ENCODE measurements around the gene TM7SF2.

Gene TM7SF2

DNA sequence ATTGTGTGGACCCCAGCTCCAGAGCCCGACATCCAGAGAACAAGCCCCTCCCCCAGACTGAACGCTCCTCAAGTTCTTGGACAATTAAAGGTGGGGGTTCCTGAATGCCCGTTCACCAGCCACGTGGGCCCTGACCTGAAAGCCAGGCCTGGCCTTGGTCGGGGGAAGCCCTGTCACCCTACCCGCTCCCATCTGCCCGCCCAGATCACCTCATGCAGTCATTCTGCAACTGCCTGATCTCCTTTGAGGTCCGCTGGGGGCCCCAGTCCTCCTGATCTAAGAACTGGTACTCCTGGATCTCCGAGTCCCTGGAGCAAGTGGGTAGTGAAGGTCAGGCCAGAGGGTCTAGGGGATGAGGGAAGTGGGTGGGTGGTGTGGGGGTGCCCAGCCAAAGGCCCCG, 44.2 kb upstream of the TM7SF2 start:
- TF ChIP-seq CTCF (conservative IDR thresholded peaks at IDR 0.05; ENCODE audit: low read depth): no peak
- H3K27ac ChIP-seq: no peak overlapping the region
- no peak for DNase-seq (ENCODE audit: low spot score)
- ChIA-PET CTCF (no interaction called here), POLR2A (ENCODE audit: low non-redundant PET) (no interaction called here)

- ChIA-PET POLR2A (ENCODE audit: low non-redundant PET) (no interaction called here), CTCF (interaction anchor here (0.7 to 1.4 kb wide), 2 partner anchors 59 to 181 kb away, joined by 3 read pairs; no protein-coding TSS in a partner anchor)
- no peak overlapping the region for H3K27ac ChIP-seq
- DNase-seq (ENCODE audit: low spot score): no peak
- TF ChIP-seq CTCF (conservative IDR thresholded peaks at IDR 0.05; ENCODE audit: low read depth): no peak
These were observed 42.5 kb upstream of the TM7SF2 start for GRCh38 chr11:65069217-65069616.

DNA sequence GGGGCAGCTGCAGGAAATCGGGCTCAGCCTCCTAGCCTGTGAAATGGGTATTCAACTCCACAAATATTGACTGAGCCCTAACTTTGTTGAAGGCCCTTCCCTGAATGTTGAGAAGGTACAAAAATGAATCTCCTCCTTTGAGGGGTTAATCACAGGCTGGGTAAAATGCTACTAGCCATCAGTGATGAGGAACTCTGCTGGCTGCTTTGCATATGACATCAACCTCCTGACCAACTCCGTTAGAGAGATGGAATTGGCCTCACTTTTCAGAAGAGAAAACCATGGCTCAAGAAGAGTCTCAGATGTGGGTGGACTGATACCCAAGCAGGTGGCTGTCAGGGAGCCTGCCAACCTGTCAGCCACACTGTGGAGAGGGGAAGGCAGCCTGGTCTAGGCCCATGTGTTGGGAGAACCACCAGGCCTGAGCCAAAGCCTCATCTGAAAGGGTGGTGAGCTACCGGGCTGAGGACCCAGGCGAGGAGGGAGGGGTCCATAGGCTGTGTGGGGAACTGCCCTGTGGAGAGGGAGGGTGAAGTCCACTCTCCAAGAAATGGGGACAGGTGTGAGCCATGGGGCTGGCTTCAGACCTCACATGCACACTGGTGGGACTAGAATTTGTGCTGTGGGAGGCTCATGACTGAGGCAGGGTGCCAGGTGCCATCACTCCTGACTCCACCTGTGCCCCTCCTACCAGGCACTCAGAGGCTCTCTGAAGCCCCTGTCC, 39.6 kb upstream of the TM7SF2 start:
- TF ChIP-seq CTCF (conservative IDR thresholded peaks at IDR 0.05; ENCODE audit: low read depth): no peak
- H3K27ac ChIP-seq: no peak overlapping the region
- ChIA-PET POLR2A (ENCODE audit: low non-redundant PET) (no interaction called here), CTCF (interaction anchor here (1.0 kb wide), 1 partner anchor 58 kb away, joined by 3 read pairs; the partner anchor contains the start of gene ARL2)
- no peak for DNase-seq (ENCODE audit: low spot score)

- no peak for DNase-seq (ENCODE audit: low spot score)
- POLR2A ChIA-PET (ENCODE audit: low non-redundant PET): no interaction called here
- no peak for TF ChIP-seq CTCF (conservative IDR thresholded peaks at IDR 0.05; ENCODE audit: low read depth)
- CTCF ChIA-PET: no interaction called here
- H3K27ac ChIP-seq: no peak overlapping the region
These were observed 39.1 kb upstream of the TM7SF2 start for GRCh38 chr11:65072631-65072966.

DNA sequence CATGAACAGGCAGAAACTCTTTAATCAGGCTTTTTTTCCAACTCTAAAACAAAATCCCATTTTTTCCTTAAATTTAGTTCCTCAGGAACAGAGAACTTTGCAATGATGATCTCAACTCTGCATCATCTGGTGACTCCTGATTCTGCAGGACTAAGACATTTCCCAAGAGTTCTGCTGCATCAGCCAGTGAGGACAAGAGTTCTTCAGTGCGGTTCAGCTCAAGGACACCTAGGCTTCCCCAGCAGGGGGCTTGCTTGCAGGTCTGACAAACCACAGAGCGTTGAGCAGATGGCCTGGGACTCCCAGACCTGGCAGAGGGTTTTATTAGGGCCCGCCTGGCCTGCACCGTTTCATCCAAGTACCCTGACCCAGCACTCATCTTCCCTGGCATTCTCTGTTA, 34.2 kb upstream of the TM7SF2 start:
- DNase-seq (ENCODE audit: low spot score): no peak
- no peak for TF ChIP-seq CTCF (conservative IDR thresholded peaks at IDR 0.05; ENCODE audit: low read depth)
- ChIA-PET POLR2A (ENCODE audit: low non-redundant PET) (no interaction called here), CTCF (interaction anchor here (1.0 kb wide), 1 partner anchor 36 kb away, joined by 4 read pairs; the partner anchor contains the start of gene SAC3D1)
- H3K27ac ChIP-seq: peak overlapping the region; percentile 47

DNA sequence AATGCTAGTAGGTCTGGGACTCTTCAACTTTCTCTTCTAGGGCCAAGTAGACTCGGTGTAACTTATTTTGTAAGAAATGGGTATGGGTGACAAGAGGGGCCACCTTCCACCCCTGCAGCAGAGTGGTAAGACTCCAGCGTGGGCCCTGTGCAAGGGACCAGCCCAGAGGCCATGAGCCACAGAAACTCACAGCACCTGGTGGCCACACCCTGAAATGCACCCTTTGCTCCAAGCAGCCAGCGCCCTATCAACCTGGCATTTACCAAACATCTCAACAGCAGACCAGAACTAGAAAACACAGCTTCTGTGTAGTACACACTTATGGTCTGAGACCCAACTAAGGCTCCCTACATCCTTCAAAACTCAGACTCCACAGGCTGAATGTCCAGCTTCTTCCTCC, 33.5 kb upstream of the TM7SF2 start:
- peak; percentile 45 for DNase-seq (ENCODE audit: low spot score)
- POLR2A ChIA-PET (ENCODE audit: low non-redundant PET): no interaction called here
- CTCF ChIA-PET: interaction anchor here (0.7 kb wide), 1 partner anchor 15 kb away, joined by 4 read pairs; no protein-coding TSS in a partner anchor
- peak; percentile 61 for TF ChIP-seq CTCF (conservative IDR thresholded peaks at IDR 0.05; ENCODE audit: low read depth)
- peak overlapping the region; percentile 47 for H3K27ac ChIP-seq
